Endothelial cell of umbilical vein (primary cell): ENCODE data around the gene SLC12A9.

Source experiments
- EZH2 ChIP-seq: IDR thresholded peaks from 2 replicates; pipeline ENCODE4 v1.6.1; 2012; ENCODE audit warnings: borderline replicate concordance, low read depth, mild to moderate bottlenecking, moderate library complexity, low read length, inconsistent platforms; ENCODE audit not compliant: severe bottlenecking
- FOS ChIP-seq: IDR thresholded peaks from 2 replicates; pipeline ENCODE4 v1.6.1; 2011; ENCODE audit warnings: mild to moderate bottlenecking, low read length, moderate library complexity, borderline replicate concordance; ENCODE audit not compliant: insufficient read depth
- JUN ChIP-seq: IDR thresholded peaks from 2 replicates; pipeline ENCODE4 v1.6.1; 2011; ENCODE audit warnings: borderline replicate concordance, low read depth; ENCODE audit not compliant: insufficient read length, insufficient read depth
- TF ChIP-seq, protein P1 (sequence below), 2 donors: IDR thresholded peaks; 1 replicate in 1 of 2; 2 replicates in 1 of 2; pipeline ENCODE4 v1.5.1; 2011; ENCODE audit warnings: low read length in 2 of 2, mild to moderate bottlenecking in 2 of 2, moderate library complexity in 2 of 2, control low read depth in 1 of 2, inconsistent platforms in 1 of 2, low read depth in 1 of 2; ENCODE audit not compliant: insufficient read depth in 1 of 2; ENCODE audit errors: extremely low read depth in 1 of 2

DNA sequence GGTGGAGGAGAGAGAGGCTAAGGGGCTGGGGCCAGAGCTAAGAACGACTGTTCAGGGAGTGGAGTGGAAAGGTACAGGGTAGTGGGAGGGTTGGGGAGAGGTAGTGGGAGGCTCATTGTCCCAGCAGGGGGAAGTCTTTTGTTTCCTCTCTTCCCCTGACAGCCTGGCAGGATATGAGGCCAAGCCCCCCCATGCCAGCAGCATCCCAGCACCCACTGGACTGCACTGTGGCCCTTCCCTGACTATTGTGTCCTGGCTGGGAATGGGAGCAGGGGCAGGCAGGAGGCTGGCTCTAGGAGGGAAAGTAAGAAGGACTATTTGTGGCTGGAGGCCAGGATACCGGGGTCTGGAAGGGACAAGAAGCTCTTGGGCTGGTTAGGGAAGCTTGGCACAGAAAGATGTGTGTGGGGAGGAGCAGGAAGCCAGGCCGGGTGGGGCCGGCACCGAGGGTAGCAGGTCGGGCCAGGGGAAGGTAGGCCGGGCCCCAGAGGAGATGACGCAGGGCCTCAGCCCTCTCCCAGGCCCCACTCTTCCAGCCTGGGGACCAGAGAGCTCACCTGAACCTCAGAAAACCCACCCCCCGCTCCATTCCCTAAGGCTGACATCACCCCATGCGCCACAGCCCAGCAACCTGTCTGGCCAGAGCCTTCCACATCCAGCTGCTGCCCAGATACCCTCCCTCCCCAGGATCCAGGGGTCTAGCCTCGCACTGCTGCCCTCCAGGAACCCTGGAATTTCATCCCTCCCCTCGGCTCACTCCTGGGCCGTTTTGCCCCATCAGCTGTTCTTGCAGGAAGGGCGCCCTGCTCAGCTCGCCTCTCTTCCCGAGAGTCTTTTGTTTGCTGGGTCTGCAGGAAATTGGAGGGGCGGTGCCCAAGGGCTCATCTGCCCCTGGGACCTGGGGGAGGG lies 16.4 kb upstream of the SLC12A9 start:
- no peak for TF ChIP-seq JUN
- TF ChIP-seq, protein P1, sequence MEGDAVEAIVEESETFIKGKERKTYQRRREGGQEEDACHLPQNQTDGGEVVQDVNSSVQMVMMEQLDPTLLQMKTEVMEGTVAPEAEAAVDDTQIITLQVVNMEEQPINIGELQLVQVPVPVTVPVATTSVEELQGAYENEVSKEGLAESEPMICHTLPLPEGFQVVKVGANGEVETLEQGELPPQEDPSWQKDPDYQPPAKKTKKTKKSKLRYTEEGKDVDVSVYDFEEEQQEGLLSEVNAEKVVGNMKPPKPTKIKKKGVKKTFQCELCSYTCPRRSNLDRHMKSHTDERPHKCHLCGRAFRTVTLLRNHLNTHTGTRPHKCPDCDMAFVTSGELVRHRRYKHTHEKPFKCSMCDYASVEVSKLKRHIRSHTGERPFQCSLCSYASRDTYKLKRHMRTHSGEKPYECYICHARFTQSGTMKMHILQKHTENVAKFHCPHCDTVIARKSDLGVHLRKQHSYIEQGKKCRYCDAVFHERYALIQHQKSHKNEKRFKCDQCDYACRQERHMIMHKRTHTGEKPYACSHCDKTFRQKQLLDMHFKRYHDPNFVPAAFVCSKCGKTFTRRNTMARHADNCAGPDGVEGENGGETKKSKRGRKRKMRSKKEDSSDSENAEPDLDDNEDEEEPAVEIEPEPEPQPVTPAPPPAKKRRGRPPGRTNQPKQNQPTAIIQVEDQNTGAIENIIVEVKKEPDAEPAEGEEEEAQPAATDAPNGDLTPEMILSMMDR (IDR thresholded peaks at IDR 0.05; ENCODE audit: extremely low read depth in 1 of 2, insufficient read depth in 1 of 2, low read depth in 1 of 2, low read length in 2 of 2), result peak in 1 of 2 donors; percentile 5
- TF ChIP-seq FOS, result no peak
- TF ChIP-seq EZH2, result no peak
